AG09309 (cell line): ENCODE measurements around the gene SNRNP25.
A peak's percentile ranks its signal among the peaks of the same experiment; 100 is the strongest.

Source experiments
- DNase-seq: peaks from one replicate; pipeline ENCODE4 v3.0.0-alpha.2; 2010; ENCODE audit warnings: low read depth
- H3K4me3 ChIP-seq: 2 replicates; pipeline ENCODE4 v1.5.1; 2011; ENCODE audit warnings: mild to moderate bottlenecking, low read depth, low read length, moderate library complexity; ENCODE audit not compliant: control insufficient read depth
- TF ChIP-seq, protein P1 (sequence below): IDR thresholded peaks from 2 replicates; pipeline ENCODE4 v1.5.1; 2011; ENCODE audit warnings: mild to moderate bottlenecking, low read depth, low read length, inconsistent platforms; ENCODE audit not compliant: insufficient read depth, control insufficient read depth; ENCODE audit errors: missing control alignments

SNRNP25 gene

DNA sequence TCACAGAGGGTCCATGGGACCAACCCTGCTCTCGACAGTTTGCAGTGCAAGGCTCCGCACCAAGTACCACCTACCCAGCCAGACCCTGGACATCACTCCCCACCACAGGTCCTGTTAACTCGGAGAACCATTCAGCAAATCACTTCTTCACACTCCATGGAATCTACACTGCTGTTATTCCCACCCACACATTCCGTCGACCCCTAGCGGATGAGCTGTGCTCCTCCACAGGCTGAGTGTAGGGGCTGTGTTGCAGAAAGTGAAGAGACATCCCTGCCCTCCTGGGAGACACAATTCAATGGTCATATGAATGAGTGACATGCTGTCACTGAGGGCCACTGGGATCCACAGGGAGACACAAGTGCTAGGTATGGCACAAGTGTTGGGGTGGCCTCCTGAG lies 51.9 kb downstream of the SNRNP25 start:
- TF ChIP-seq, protein P1, sequence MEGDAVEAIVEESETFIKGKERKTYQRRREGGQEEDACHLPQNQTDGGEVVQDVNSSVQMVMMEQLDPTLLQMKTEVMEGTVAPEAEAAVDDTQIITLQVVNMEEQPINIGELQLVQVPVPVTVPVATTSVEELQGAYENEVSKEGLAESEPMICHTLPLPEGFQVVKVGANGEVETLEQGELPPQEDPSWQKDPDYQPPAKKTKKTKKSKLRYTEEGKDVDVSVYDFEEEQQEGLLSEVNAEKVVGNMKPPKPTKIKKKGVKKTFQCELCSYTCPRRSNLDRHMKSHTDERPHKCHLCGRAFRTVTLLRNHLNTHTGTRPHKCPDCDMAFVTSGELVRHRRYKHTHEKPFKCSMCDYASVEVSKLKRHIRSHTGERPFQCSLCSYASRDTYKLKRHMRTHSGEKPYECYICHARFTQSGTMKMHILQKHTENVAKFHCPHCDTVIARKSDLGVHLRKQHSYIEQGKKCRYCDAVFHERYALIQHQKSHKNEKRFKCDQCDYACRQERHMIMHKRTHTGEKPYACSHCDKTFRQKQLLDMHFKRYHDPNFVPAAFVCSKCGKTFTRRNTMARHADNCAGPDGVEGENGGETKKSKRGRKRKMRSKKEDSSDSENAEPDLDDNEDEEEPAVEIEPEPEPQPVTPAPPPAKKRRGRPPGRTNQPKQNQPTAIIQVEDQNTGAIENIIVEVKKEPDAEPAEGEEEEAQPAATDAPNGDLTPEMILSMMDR: no peak
- H3K4me3 ChIP-seq: no peak overlapping the region
- no peak for DNase-seq

- H3K4me3 ChIP-seq: no peak overlapping the region
- DNase-seq: peak; percentile 55
- TF ChIP-seq, protein P1: peak; percentile 83
These were observed 53.1 kb downstream of the SNRNP25 start for GRCh38 chr16:106623-107324.
